Activated T-cell treated with anti-CD3 and anti-CD28 coated beads, Interleukin-2, amount 50 U/mL, for 4 hours (primary cell): Measurements from ENCODE around the gene LILRB5. TPM values are rescaled to one million over a fixed set of nuclear protein-coding genes. Genes with fewer than 3 reads are reported as not detected.
"Not testable (repeated sequence)": the region's sequence is repeated elsewhere in the genome, so short reads cannot be mapped to it uniquely, and the experiment has no call there.

ENCODE experiments used
- ATAC-seq, 2 donors: fragments of 200-7000 bp; cut with Tn5 transposase; one replicate each; pipeline ENCODE4 v1.10.0; 2021
- DNase-seq: peaks from one replicate; pipeline ENCODE4 v3.0.0-alpha.2; 2020
- H3K27me3 Mint-ChIP-seq: one replicate; pipeline ENCODE4 v1.8.0; 2021; ENCODE audit warnings: low read depth, mixed read lengths
- H3K36me3 Mint-ChIP-seq: one replicate; pipeline ENCODE4 v1.8.0; 2022; ENCODE audit warnings: mixed read lengths; ENCODE audit not compliant: insufficient read depth
- H3K4me1 Mint-ChIP-seq: one replicate; pipeline ENCODE4 v1.8.0; 2021; ENCODE audit warnings: low read depth, mixed read lengths
- H3K4me3 Mint-ChIP-seq: one replicate; pipeline ENCODE4 v1.8.0; 2021; ENCODE audit warnings: mild to moderate bottlenecking, moderate library complexity, mixed read lengths
- H3K9me3 Mint-ChIP-seq: one replicate; pipeline ENCODE4 v1.8.0; 2021; ENCODE audit warnings: mixed read lengths
- total RNA-seq, 3 donors: library from RNA; stranded (reverse); gene quantifications; one replicate each; pipeline ENCODE4 v1.2.1, GENCODE V29; 2021

The LILRB5 gene
- total RNA-seq, 3 donors from 2014 or later = not detected

- DNase-seq (no peak), ATAC-seq (no peak)
- Mint-ChIP-seq H3K36me3 (no peaks in the 10 kb centered on the region), H3K9me3 (no peaks in the 10 kb centered on the region), H3K27me3 (peaks cover 42% of the 10 kb centered on the region), H3K4me1 (peaks cover 7% of the 10 kb centered on the region), H3K4me3 (no peak within 1 kb of the TSS)
Observed at GRCh38 chr19:54281007-54281728, 24.1 kb upstream of the LILRB5 start, which contains the start of gene LILRB2. Gene LILRB2 (minus strand): TSS chr19:54281110. CDS start chr19:54280496, 614 bp downstream.

GRCh38 chr19:54280441-54280840 lies 23.4 kb upstream of the LILRB5 start:
- peaks cover 43% of the 10 kb centered on the region for H3K27me3 Mint-ChIP-seq
- H3K4me1 Mint-ChIP-seq, H3K4me3 Mint-ChIP-seq, H3K9me3 Mint-ChIP-seq, DNase-seq, H3K36me3 Mint-ChIP-seq, ATAC-seq: not testable (repeated sequence)

- not testable (repeated sequence) for H3K9me3 Mint-ChIP-seq, ATAC-seq, H3K4me3 Mint-ChIP-seq, H3K36me3 Mint-ChIP-seq, H3K4me1 Mint-ChIP-seq, DNase-seq
- H3K27me3 Mint-ChIP-seq = peaks cover 45% of the 10 kb centered on the region
Observed at GRCh38 chr19:54280025-54280424, 23.0 kb upstream of the LILRB5 start.

GRCh38 chr19:54279406-54279962 lies 22.4 kb upstream of the LILRB5 start:
- H3K27me3 Mint-ChIP-seq = peaks cover 47% of the 10 kb centered on the region
- DNase-seq (no peak), ATAC-seq (no peak)
- no peak overlapping the region for H3K4me3 Mint-ChIP-seq
- peaks cover 2% of the 10 kb centered on the region for H3K4me1 Mint-ChIP-seq
- no peaks in the 10 kb centered on the region for H3K36me3 Mint-ChIP-seq
- no peaks in the 10 kb centered on the region for H3K9me3 Mint-ChIP-seq

- peaks cover 50% of the 10 kb centered on the region for H3K27me3 Mint-ChIP-seq
- not testable (repeated sequence) for ATAC-seq, H3K36me3 Mint-ChIP-seq, DNase-seq, H3K4me1 Mint-ChIP-seq, H3K4me3 Mint-ChIP-seq, H3K9me3 Mint-ChIP-seq
Observed at GRCh38 chr19:54278571-54279195, 21.6 kb upstream of the LILRB5 start.

- H3K9me3 Mint-ChIP-seq, ATAC-seq, DNase-seq, H3K36me3 Mint-ChIP-seq, H3K4me3 Mint-ChIP-seq, H3K4me1 Mint-ChIP-seq: not testable (repeated sequence)
- peaks cover 52% of the 10 kb centered on the region for H3K27me3 Mint-ChIP-seq
Observed at GRCh38 chr19:54278056-54278455, 21.0 kb upstream of the LILRB5 start.

GRCh38 chr19:54277111-54277615 lies 20.1 kb upstream of the LILRB5 start:
- H3K27me3 Mint-ChIP-seq = peaks cover 55% of the 10 kb centered on the region
- H3K4me3 Mint-ChIP-seq, ATAC-seq, H3K4me1 Mint-ChIP-seq, H3K9me3 Mint-ChIP-seq, DNase-seq, H3K36me3 Mint-ChIP-seq: not testable (repeated sequence)

- Mint-ChIP-seq H3K4me3 (no peak overlapping the region), H3K36me3 (no peaks in the 10 kb centered on the region), H3K27me3 (peaks cover 50% of the 10 kb centered on the region), H3K9me3 (no peaks in the 10 kb centered on the region), H3K4me1 (peaks cover 3% of the 10 kb centered on the region)
- no peak for ATAC-seq
- DNase-seq = no peak
Observed at GRCh38 chr19:54275951-54276350, 18.9 kb upstream of the LILRB5 start.

- H3K4me1 Mint-ChIP-seq, ATAC-seq, H3K9me3 Mint-ChIP-seq, H3K4me3 Mint-ChIP-seq, H3K36me3 Mint-ChIP-seq, DNase-seq: not testable (repeated sequence)
- H3K27me3 Mint-ChIP-seq = peaks cover 39% of the 10 kb centered on the region
Observed at GRCh38 chr19:54274516-54274915, 17.4 kb upstream of the LILRB5 start.

- DNase-seq (no peak), ATAC-seq (no peak)
Observed at GRCh38 chr19:54273821-54274220, 16.7 kb upstream of the LILRB5 start.

GRCh38 chr19:54272181-54272580 lies 15.1 kb upstream of the LILRB5 start:
- not testable (repeated sequence) for H3K4me3 Mint-ChIP-seq, H3K4me1 Mint-ChIP-seq, ATAC-seq, H3K36me3 Mint-ChIP-seq, H3K9me3 Mint-ChIP-seq, DNase-seq
- peaks cover 42% of the 10 kb centered on the region for H3K27me3 Mint-ChIP-seq

More at GRCh38 chr19:54273821-54274220, 16.7 kb upstream of the LILRB5 start:
- Mint-ChIP-seq H3K36me3 (no peaks in the 10 kb centered on the region), H3K4me1 (peaks cover 3% of the 10 kb centered on the region), H3K4me3 (no peak overlapping the region), H3K9me3 (no peaks in the 10 kb centered on the region), H3K27me3 (peaks cover 41% of the 10 kb centered on the region)

GRCh38 chr19:54271587-54271986 lies 14.5 kb upstream of the LILRB5 start:
- ATAC-seq, H3K4me3 Mint-ChIP-seq, H3K4me1 Mint-ChIP-seq, H3K36me3 Mint-ChIP-seq, DNase-seq, H3K9me3 Mint-ChIP-seq: not testable (repeated sequence)
- peaks cover 38% of the 10 kb centered on the region for H3K27me3 Mint-ChIP-seq

- DNase-seq (no peak), ATAC-seq (no peak)
- Mint-ChIP-seq H3K4me3 (no peak overlapping the region), H3K9me3 (no peaks in the 10 kb centered on the region), H3K27me3 (peaks cover 38% of the 10 kb centered on the region), H3K36me3 (no peaks in the 10 kb centered on the region), H3K4me1 (peaks cover 3% of the 10 kb centered on the region)
Observed at GRCh38 chr19:54271106-54271505, 14.0 kb upstream of the LILRB5 start.

GRCh38 chr19:54268936-54269335 lies 11.9 kb upstream of the LILRB5 start:
- Mint-ChIP-seq H3K27me3 (peaks cover 31% of the 10 kb centered on the region), H3K9me3 (no peaks in the 10 kb centered on the region), H3K4me3 (no peak overlapping the region), H3K36me3 (no peaks in the 10 kb centered on the region), H3K4me1 (peaks cover under 1% of the 10 kb centered on the region)
- ATAC-seq (no peak), DNase-seq (no peak)
